Umbilical cord (tissue), 2 donors: ENCODE results near the gene PLEKHA5. TPM values are rescaled to one million over a fixed set of nuclear protein-coding genes. Genes with fewer than 3 reads are reported as not detected.
"Not testable (repeated sequence)": the region's sequence is repeated elsewhere in the genome, so short reads cannot be mapped to it uniquely, and the experiment has no call there.

ENCODE experiments used
- DNase-seq: peaks from one replicate; pipeline ENCODE4 v3.0.0-alpha.2; 2015; ENCODE audit warnings: low spot score
- total RNA-seq: library from RNA; depleted of rRNA; stranded (reverse); fragments of >200 nt; gene quantifications from one replicate; pipeline ENCODE4 v1.2.3, GENCODE V29; 2014; ENCODE audit warnings: low replicate concordance; ENCODE audit not compliant: insufficient read depth

The PLEKHA5 gene
- total RNA-seq, 1 donor from 2014 or later, result 48.2 TPM

GRCh38 chr12:19278407-19278806 lies 148.9 kb downstream of the PLEKHA5 start:
- DNase-seq, result no peak

GRCh38 chr12:19282133-19282699 lies 152.7 kb downstream of the PLEKHA5 start:
- no peak for DNase-seq

GRCh38 chr12:19284658-19285057 lies 155.1 kb downstream of the PLEKHA5 start:
- DNase-seq, result no peak

GRCh38 chr12:19285793-19286448 lies 156.4 kb downstream of the PLEKHA5 start:
- no peak for DNase-seq

GRCh38 chr12:19287302-19287701 lies 157.8 kb downstream of the PLEKHA5 start:
- no peak for DNase-seq

GRCh38 chr12:19288161-19288560 lies 158.6 kb downstream of the PLEKHA5 start:
- DNase-seq, result no peak

GRCh38 chr12:19288603-19289244 lies 159.2 kb downstream of the PLEKHA5 start:
- DNase-seq, result peak; percentile 63

- DNase-seq, result peak; percentile 61
Observed at GRCh38 chr12:19298836-19299605, 169.5 kb downstream of the PLEKHA5 start.

- DNase-seq, result peak; percentile 37
Observed at GRCh38 chr12:19299765-19300164, 170.2 kb downstream of the PLEKHA5 start.

- DNase-seq, result no peak
Observed at GRCh38 chr12:19301223-19301622, 171.7 kb downstream of the PLEKHA5 start.

GRCh38 chr12:19301688-19302087 lies 172.2 kb downstream of the PLEKHA5 start:
- DNase-seq, result no peak

GRCh38 chr12:19302100-19302640 lies 172.6 kb downstream of the PLEKHA5 start:
- no peak for DNase-seq

GRCh38 chr12:19303496-19303895 lies 174.0 kb downstream of the PLEKHA5 start:
- DNase-seq, result no peak

- DNase-seq, result no peak
Observed at GRCh38 chr12:19304149-19304750, 174.7 kb downstream of the PLEKHA5 start.

GRCh38 chr12:19305621-19306020 lies 176.1 kb downstream of the PLEKHA5 start:
- not testable (repeated sequence) for DNase-seq

- DNase-seq, result no peak
Observed at GRCh38 chr12:19306366-19306765, 176.8 kb downstream of the PLEKHA5 start.

GRCh38 chr12:19307451-19307850 lies 177.9 kb downstream of the PLEKHA5 start:
- DNase-seq, result no peak

GRCh38 chr12:19311165-19311564 lies 181.6 kb downstream of the PLEKHA5 start:
- no peak for DNase-seq

- no peak for DNase-seq
Observed at GRCh38 chr12:19312637-19313036, 183.1 kb downstream of the PLEKHA5 start.

- DNase-seq, result peak; percentile 48
Observed at GRCh38 chr12:19316425-19316824, 186.9 kb downstream of the PLEKHA5 start.

GRCh38 chr12:19322376-19322775 lies 192.8 kb downstream of the PLEKHA5 start:
- DNase-seq, result peak; percentile 37

GRCh38 chr12:19323805-19324204 lies 194.3 kb downstream of the PLEKHA5 start:
- DNase-seq, result peak; percentile 75
